Stimulated activated CD4-positive, alpha-beta T cell treated with anti-CD3 and anti-CD28 coated beads, Interleukin-12 subunit alpha, Interleukin-12 subunit beta, amount 100 ng/mL, for 48 hours (primary cell): ENCODE data around the gene FRAS1.
"Not testable (repeated sequence)": the region's sequence is repeated elsewhere in the genome, so short reads cannot be mapped to it uniquely, and the experiment has no call there.

ENCODE experiments used
- DNase-seq, 3 donors: peaks; one replicate each; pipeline ENCODE4 v3.0.0-alpha.2; 2020; ENCODE audit warnings: low read depth in 2 of 3, low spot score in 1 of 3

FRAS1 gene

DNA sequence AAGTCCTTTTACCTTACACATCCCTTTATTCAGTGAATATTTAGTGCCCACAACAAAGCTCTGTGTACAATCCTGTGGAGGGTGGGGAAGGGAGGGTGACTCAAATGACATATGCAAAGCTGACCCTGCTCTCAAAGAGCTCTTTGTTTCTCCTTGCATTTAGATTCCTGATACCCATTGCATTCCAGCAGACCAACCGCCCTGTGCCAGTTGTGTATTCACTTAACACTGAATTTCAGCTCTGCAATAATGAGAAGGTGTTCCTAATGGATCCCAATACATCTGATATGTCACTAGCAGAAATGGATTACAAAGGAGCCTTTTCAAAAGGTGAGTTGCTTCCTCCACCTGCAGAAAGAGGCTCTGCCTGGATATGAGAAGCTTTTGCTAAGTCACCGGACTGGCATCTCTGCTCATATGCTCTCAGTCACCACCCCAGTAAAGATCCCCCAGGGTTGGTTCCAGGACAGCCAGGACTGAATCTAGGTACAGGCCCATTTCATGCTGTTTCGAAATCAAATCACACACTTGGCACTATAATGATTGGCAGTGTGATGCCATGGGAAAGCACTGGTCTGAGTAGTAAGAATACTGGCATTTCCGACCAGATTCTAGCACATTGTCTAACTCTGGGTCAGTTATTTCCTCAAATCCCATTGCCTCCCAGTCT, 477.3 kb downstream of the FRAS1 start:
- DNase-seq: no peak

DNA sequence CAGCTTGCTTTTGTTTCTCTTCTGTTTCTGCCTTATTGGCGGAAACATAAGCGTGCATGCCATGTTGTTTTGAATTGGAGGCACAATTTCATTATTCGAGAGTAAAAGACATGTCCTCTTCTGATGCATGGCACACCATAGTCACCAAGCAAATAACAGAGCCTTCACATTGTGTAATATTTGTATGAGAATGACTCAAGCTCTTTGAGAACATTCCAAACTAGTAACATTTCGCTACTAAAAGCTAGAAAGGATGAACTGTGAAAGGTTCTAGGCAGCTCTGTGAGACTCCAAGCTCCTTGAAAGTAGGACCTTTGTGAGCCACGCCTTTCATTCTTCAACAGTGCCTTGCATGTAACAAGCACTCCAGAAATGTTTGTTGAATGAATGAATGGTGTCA, 485.2 kb downstream of the FRAS1 start:
- no peak for DNase-seq

DNA sequence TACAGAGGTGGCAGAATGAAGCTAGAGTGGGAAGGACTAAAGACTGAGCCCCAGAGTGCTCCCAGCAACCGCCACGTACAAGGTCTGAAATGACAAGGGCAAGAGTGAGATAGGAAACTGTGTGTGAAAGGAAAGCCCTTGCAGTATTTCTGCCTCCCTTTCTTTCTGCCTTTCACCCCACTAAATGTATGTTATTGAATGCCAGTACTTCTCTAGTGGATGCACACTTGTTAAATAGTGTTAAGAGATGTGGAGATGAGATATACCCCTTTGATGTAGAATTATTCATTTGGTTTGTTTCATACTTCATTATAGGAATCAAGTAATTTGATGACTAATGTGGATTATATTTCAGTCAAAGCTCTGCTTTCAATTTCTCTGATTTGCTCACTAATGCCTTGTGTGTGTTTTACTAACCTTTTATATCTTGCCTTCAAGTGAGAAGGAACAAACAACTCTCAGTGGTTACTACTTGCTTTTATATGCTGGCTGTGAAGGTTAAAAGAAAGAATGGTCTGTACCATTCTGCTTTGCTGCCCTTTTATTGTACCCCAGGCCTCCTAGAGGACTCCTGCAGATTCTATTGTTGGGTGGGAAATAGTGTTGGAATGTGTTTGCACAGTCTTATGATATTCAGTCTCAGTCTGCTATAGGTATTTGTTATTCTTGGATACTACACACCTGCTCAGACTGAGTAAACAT, 486.5 kb downstream of the FRAS1 start:
- DNase-seq: no peak

DNA sequence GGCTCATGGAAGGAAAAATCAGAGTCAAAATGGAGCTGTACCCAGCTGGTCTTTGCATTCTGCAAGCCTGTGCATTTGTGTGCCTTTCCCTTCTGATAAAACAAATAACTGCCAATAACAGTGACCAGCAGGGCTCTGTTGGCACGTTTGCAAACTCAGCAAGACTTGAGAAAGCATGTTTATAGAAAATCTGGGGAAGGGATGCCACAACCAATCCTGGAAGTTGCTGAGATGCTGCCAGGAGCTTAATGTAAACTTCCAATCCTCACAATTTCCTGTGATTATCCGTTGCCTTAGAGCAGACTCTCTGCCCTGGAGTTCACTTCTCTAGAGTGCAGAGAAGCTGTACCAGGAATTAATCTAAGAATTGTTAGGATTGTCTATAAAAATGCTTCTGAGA, 487.6 kb downstream of the FRAS1 start:
- no peak for DNase-seq

DNA sequence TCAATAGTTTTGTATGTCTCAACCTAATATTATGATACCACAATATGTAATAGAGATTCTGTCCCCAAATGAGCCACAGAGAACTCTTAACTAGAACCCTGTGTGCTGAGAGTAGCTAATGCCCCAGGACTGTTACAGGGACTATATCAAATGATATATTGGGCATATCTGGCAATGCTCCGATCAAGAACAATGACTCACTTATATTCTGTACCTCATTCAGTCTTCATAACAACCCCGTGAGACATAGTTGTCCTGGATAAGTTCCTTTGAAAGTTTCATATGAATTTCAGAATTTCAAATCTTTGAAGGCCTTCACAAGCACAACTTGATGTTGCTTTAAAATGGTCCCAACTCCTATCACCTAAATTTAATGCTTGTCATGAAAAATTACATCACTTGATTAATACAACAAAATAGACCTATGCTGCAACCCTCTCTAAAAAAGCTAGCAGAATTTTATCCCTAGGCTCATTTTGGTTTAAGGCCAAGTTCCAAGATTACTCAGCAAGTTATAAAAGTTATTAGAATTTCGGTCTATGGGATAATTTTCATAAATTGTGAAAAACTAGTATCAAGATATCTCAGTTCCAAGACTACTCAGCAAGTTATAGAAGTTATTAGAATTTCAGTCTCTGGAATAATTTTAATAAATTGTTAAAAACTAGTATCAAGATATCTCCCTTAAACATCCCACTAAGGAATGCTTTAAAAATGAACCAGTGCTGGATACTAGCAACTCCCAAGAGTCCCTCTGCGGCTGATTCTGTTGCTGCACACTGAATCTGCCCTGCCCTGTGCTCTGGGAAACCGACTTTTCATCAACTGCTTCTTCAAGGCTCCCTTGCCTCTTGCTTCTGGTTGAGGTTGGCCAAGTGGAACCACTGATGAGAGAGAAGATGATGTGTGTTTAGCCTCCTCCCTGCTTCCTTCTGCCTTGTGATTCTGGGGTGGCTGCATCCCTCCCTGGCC, 488.4 kb downstream of the FRAS1 start:
- no peak for DNase-seq

DNA sequence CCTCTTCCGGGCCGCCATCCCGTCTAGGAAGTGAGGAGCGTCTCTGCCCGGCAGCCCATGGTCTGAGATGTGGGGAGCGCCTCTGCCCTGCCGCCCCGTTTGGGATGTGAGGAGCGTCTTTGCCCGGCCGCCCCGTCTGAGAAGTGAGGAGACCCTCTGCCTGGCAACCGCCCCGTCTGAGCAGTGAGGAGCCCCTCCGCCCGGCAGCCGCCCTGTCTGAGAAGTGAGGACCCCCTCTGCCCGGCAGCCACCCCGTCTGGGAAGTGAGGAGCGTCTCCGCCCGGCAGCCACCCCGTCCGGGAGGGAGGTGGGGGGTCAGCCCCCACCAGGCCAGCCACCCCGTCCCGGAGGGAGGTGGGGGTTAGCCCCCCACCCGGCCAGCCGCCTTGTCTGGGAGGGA, 490.8 kb downstream of the FRAS1 start:
- not testable (repeated sequence) for DNase-seq

DNA sequence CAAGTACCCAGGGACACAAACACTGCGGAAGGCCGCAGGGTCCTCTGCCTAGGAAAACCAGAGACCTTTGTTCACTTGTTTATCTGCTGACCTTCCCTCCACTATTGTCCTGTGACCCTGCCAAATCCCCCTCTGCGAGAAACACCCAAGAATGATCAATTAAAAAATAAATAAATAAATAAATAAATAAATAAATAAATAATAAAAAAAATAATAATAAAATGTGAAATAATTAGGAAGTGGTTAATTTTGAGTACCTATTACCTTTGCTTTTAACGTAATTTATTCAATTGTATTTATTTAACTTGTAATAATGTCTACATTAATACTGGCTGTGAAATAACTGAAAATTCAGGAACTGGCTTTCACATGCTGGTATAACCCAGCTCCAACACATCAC, 491.8 kb downstream of the FRAS1 start:
- not testable (repeated sequence) for DNase-seq

DNA sequence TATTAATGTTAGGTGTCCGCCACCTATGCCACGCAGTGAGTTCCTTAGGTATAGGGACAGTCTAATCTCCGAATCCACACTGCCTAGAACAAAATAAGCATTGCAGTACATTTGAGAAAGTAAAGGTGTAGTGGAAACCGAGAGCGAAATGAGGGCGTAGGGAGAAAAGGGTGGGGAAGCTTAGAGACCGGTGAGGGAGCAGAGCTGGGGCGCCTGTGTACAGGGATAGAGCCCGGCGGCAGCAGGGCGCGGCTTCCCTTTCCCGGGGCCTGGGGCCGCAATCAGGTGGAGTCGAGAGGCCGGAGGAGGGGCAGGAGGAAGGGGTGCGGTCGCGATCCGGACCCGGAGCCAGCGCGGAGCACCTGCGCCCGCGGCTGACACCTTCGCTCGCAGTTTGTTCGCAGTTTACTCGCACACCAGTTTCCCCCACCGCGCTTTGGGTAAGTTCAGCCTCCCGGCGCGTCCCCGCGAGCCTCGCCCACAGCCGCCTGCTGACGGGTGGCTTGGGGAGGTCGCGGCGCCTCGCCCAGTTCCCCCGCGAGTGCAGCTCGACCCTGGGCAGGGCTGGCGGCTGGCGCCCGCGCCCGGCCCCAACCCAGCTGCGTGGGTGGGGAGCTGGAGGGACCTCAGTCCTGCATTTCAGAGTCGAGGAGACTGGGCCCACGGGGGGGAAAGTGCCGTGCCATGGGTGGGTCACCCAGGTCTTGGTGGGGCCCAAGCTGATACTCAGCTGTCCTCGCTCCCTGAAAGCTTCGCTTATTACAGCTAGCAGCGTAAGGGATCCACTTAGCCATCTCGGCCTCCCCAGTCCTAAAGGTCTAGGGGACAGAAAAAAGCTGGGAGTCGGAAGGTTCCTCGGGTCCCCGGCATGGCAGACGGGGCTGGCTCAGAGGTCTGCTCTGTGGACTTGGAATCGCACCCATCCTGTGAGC, 494.6 kb downstream of the FRAS1 start, which contains the start of gene ANXA3:
Gene ANXA3, plus strand, starts transcription at position 351 of the 932 bp plus-strand sequence. CDS start 2,704 bp downstream, outside the sequence.
- DNase-seq: peak in 1 of 3 donors; percentile 3

DNA sequence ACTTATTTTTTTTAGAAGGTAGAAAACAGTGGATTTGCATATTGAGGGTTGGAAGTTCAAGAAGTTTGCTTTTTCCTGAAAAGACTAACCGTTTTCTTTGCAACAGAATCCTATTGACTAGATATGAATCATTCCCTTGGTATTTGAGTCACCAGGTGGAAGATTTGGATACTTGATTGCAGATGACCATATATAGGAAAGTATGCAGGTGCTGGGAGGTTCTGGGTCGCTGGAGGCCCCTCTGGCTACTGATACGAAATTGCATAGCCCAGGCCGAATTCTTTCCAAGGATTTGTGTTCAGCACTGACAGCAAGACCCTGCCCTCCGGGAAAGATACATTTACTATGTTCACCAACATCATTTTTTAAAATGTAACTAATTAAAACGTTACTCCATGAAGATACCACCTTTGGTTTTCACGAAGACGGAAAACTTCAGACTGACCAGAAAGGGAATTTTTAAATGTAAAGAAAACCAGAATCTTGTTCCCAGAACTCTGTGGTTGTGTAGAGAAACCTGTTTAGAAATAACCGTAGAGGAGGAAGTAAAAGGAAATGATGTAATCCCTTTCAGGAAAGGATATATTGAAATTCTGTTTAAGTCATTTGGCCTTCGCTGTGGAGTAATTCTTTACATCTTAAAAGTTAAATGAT, 495.4 kb downstream of the FRAS1 start:
- no peak for DNase-seq

DNA sequence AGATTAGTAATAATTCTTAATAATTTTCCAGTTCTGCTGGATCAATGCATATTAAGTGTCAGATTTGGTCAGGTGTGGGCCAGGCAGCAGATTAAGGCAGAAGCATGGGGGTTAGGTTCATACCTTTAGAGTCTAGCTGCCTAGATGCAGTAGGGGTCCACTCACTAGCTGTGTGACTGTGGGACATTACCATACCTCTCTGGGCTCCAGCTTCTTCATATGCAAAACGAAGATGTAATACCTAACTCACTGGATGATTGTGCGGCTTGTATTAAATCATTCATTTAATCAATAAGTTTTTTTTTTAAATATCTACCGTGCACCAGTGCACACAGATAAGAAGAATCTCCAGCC, 495.9 kb downstream of the FRAS1 start:
- no peak for DNase-seq

DNA sequence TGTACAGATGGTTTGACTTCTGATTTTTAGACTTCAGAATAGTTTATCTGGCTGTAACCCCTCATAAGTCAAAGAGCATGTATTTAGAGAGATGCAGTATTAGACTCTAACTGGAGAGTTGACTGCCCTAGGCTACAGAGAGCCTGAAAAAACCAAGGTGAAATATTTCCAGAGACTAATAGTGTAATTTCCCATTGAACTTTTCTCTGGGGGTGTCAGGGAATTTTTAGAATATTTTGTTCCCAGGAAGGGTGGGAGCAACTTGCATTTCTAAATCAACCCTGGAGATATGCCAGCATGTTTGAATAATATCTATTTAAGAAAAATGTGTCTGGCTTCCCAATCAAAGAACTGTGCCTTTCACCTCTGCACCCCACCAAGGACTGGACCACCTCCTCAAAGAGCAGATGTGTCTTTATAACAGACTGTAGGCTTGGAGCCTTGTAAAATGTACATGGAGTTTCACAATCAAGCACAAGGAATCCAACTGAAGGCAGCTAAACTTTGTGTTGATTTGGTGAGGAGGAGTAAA, 496.5 kb downstream of the FRAS1 start:
- no peak for DNase-seq

DNA sequence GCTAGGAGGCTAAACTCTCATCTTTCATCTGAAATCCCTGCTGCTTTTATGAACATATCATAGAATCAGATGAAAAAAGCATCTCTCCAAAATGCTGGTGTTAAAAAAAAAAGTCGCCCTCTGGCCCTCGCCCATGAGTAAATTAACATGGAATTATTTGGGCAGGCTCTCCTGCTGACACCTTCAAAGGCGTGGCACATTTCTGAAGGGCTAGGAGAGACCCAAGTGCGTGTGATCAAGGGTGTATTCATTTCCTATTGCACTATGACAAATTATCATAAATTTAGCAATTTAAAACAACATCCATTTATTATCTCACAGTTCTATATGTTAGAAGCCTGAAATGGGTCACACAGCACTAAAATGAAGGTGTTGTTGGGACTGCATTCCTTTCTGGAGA, 499.5 kb downstream of the FRAS1 start:
- DNase-seq: no peak

DNA sequence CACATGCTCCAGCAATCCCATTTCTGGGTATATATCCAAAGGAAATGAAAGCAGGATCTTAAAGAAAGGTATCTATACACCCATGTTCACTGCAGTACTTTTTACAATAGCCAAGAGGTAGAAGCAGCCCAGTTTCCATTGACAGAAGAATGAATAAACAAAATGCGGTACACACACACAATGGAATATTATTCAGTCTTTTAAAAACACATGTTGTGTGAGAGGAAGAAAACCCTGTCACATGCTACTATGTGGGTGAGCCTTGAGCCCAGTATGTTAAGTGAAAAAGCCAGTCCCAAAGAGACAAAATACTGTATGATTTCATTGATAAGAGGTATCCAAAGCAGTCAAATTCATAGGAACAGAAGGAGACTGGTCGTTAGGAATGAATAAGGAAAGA, 500.7 kb downstream of the FRAS1 start:
- DNase-seq: no peak

DNA sequence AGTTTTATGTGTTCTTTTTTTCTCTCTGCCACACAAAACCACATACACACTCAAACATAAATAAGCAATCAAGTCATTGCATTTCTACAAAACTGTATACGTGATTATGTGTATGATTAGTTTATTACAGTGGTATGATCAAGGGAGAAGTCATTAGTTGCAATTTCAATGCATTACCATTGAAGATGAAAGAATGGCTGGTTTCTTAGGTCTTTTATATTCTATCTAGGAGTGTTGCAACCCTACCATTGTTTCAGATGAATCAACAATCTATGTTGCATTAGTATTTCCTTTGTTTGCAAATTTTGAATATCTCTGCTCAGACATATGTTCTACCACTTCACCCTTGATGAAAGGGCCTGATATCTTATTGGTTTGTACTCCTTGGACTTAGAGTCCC, 501.3 kb downstream of the FRAS1 start:
- DNase-seq: no peak

DNA sequence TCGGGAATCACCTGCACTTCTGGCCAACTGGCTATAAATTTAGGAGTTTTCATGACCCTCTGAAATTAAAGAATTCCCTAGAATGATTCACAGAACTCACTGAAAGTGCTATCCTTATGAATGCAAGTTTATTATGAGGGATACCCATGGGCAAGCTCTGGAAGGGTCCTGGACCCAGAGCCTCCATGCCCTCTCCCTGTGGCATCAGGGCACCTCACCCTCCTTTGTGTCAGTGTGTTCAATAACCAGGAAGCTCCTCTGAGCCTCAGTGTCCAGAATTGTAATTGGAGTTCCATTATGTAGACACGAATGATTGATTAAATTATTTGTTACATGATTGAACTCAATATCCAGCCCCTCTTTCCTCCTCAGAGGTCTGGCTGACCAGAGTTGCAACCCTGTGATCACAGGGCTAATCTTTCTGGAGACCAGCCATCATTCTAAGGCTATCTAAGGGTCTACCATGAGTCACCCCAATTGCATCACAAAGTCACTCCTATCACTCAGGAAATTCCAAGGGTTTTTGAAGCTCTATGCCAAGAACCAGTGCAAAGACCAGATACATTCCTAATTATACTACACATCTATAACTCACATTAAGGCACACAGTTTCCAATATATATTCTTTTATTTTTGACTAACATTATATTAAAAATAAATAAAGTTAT, 503.3 kb downstream of the FRAS1 start:
- no peak for DNase-seq

DNA sequence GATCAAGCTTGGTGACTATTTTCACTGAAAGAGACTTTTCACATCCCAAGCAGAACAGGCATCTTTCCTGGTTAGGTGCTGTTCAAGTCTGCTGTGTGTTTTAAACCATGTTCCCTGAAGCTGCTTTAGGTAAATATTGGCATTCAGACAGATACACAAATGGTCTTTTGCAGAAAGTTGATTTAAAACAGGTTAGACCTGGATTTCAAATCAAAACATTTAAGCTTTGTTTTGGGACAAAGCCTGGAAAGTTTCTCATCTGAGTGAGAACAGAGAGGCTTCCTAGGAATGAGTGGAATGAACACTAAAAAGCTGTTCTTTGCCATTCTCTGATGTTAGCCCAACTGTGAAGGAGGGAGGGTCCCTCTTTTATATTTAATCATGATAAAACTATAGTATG, 504.6 kb downstream of the FRAS1 start:
- DNase-seq: no peak

DNA sequence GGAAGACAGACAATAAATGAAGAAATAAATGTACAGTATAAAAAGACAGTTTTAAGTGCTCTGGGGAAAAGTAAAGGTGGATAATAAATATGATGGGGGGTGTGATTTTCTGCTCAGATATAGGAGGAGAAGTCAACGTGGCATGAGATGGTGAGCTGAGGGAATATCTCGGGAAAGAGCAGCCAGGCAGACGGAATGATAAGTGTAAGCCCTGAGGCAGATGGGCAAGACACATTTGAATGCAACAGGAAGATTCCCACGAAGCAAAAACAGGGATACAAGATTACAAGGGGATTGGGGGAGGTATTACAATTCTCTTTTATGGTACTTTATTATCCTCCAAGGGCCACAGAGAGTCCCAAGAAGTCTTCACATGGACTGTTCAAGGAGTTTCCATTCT, 505.6 kb downstream of the FRAS1 start:
- DNase-seq: no peak

DNA sequence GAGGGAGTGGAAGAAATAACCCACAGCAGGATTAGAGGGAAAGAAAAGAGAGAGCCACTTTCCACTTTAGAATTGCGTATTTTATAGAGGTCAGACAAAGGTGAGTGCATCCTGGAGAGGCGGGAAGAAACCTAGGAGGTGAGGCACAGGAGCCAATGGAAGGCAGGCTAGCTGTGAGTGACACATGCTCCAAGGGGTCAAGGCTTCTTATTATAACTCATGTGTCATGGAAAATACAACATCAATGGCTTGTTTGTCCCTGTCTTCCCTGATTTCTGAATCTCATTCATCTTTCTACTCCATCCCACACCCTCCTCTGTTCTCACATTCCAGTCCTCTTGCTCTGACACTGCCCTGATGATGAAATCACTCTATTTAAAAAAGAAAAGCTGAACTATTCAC, 508.8 kb downstream of the FRAS1 start:
- DNase-seq: no peak

DNA sequence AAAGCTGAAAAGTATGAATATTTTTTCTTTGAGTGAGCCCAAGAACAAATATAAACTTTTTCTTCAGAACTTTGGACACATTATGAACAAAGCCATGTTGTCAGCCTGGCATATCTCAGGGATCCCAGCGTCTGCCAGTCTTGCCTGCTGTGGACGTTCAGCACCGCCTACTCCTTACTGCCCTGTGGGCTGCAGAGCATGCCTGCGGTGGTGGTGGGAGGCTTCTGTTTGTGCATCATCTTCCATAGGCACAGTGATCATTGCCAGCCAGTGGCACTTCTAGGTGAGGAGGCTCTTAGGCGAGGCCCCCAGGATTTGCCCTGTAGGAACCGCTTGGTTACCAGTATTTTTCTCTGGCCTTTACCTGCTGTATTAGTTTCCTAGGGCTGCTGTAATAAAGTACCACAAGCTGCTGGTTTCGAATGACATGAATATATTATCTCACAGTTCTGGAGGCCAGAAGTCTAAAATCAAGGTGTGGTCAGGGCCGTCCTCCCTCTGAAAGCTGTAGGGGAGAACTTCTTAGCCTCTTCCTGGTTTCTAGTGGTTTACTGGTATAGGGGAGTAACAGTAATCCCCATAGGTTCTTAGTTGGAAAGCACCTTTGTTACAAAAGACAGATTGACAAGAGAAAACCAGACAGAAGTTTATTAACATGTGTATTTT, 509.8 kb downstream of the FRAS1 start:
- no peak for DNase-seq
